SK-N-SH treated with all-trans-retinoic acid at 6 μM for 48 hours (cell line): ENCODE measurements around the gene OLR1.

Source experiments
- ATAC-seq: fragments of 200-7000 bp; cut with Tn5 transposase; 3 replicates; pipeline ENCODE4 v1.9.1; 2020; ENCODE audit warnings: mild to moderate bottlenecking, moderate library complexity
- ARNTL ChIP-seq: fragments of 450-650 bp; formaldehyde crosslinking; IDR thresholded peaks from 2 replicates; pipeline ENCODE4 v1.5.0; 2020; ENCODE audit warnings: low read depth, mild to moderate bottlenecking, moderate library complexity, borderline replicate concordance
- BACH2 ChIP-seq: fragments of 250-450 bp; sonication (Bioruptor Pico); IDR thresholded peaks from 2 replicates; pipeline ENCODE4 v1.9.0; 2021; ENCODE audit warnings: mild to moderate bottlenecking, borderline replicate concordance
- CREB5 ChIP-seq: fragments of 250-450 bp; sonication (Bioruptor Pico); IDR thresholded peaks from 2 replicates; pipeline ENCODE4 v1.5.1; 2020; ENCODE audit warnings: low read depth, mild to moderate bottlenecking, moderate library complexity
- CSDC2 ChIP-seq: fragments of 250-450 bp; sonication (Bioruptor Pico); IDR thresholded peaks from 2 replicates; pipeline ENCODE4 v1.5.0; 2020; ENCODE audit warnings: mild to moderate bottlenecking, moderate library complexity
- CSRNP3 ChIP-seq: fragments of 250-450 bp; sonication (Bioruptor Pico); IDR thresholded peaks from 2 replicates; pipeline ENCODE4 v1.5.1; 2021; ENCODE audit warnings: mild to moderate bottlenecking, moderate library complexity
- ESRRG ChIP-seq: fragments of 250-450 bp; sonication (Bioruptor Pico); IDR thresholded peaks from 2 replicates; pipeline ENCODE4 v1.6.1; 2021; ENCODE audit warnings: mild to moderate bottlenecking
- GLIS3 ChIP-seq: fragments of 250-450 bp; sonication (Bioruptor Pico); IDR thresholded peaks from 2 replicates; pipeline ENCODE4 v1.5.0; 2020; ENCODE audit warnings: mild to moderate bottlenecking, moderate library complexity
- OSR1 ChIP-seq: fragments of 250-450 bp; sonication (Bioruptor Pico); IDR thresholded peaks from 2 replicates; pipeline ENCODE4 v1.8.0; 2022; ENCODE audit warnings: moderate library complexity, mild to moderate bottlenecking, inconsistent platforms
- PATZ1 ChIP-seq: fragments of 250-450 bp; sonication (Bioruptor Pico); IDR thresholded peaks from 2 replicates; pipeline ENCODE4 v1.8.0; 2020; ENCODE audit warnings: mild to moderate bottlenecking, moderate library complexity, borderline replicate concordance
- POU6F1 ChIP-seq: fragments of 250-450 bp; sonication (Bioruptor Pico); IDR thresholded peaks from 2 replicates; pipeline ENCODE4 v1.8.0; 2021; ENCODE audit warnings: low read depth, mild to moderate bottlenecking, moderate library complexity, borderline replicate concordance
- PPARA ChIP-seq: fragments of 250-450 bp; sonication (Bioruptor Pico); IDR thresholded peaks from 2 replicates; pipeline ENCODE4 v1.5.0; 2020; ENCODE audit warnings: mild to moderate bottlenecking, borderline replicate concordance
- RARB ChIP-seq: fragments of 250-450 bp; sonication (Bioruptor Pico); IDR thresholded peaks from 2 replicates; pipeline ENCODE4 v1.8.0; 2021; ENCODE audit warnings: mild to moderate bottlenecking, moderate library complexity
- SNAI2 ChIP-seq: fragments of 250-450 bp; sonication (Bioruptor Pico); IDR thresholded peaks from 2 replicates; pipeline ENCODE4 v1.5.0; 2020; ENCODE audit warnings: mild to moderate bottlenecking, moderate library complexity
- TCF4 ChIP-seq: fragments of 250-450 bp; sonication (Bioruptor Pico); IDR thresholded peaks from 2 replicates; pipeline ENCODE4 v1.8.0; 2021; ENCODE audit warnings: mild to moderate bottlenecking, moderate library complexity, borderline replicate concordance
- TOX ChIP-seq: fragments of 250-450 bp; sonication (Bioruptor Pico); IDR thresholded peaks from 2 replicates; pipeline ENCODE4 v1.8.0; 2021; ENCODE audit warnings: mild to moderate bottlenecking, moderate library complexity, borderline replicate concordance
- ZC3H10 ChIP-seq: fragments of 250-450 bp; sonication (Bioruptor Pico); IDR thresholded peaks from 2 replicates; pipeline ENCODE4 v1.5.1; 2021; ENCODE audit warnings: mild to moderate bottlenecking, moderate library complexity
- ZFP3 ChIP-seq: fragments of 250-450 bp; sonication (Bioruptor Pico); IDR thresholded peaks from 2 replicates; pipeline ENCODE4 v1.5.0; 2020; ENCODE audit warnings: mild to moderate bottlenecking, moderate library complexity
- ZFP30 ChIP-seq: fragments of 450-650 bp; formaldehyde crosslinking; IDR thresholded peaks from 2 replicates; pipeline ENCODE4 v1.5.0; 2022; ENCODE audit warnings: mild to moderate bottlenecking, moderate library complexity
- ZNF565 ChIP-seq: fragments of 450-650 bp; formaldehyde crosslinking; conservative IDR thresholded peaks from 2 replicates; pipeline ENCODE4 v1.5.0; 2020; ENCODE audit warnings: low read depth, mild to moderate bottlenecking, moderate library complexity
- ZNF70 ChIP-seq: fragments of 450-650 bp; formaldehyde crosslinking; IDR thresholded peaks from 2 replicates; pipeline ENCODE4 v1.5.0; 2020; ENCODE audit warnings: mild to moderate bottlenecking, moderate library complexity
- ZNF8 ChIP-seq: fragments of 450-650 bp; formaldehyde crosslinking; IDR thresholded peaks from 2 replicates; pipeline ENCODE4 v1.5.0; 2020; ENCODE audit warnings: mild to moderate bottlenecking, moderate library complexity

OLR1 gene

GRCh38 chr12:10131111-10131690, 40.7 kb downstream of the OLR1 start (continued):
- TF ChIP-seq CSRNP3 (CRISPR knock-in tag) (no peak), GLIS3 (no peak), RARB (CRISPR knock-in tag) (no peak), ZC3H10 (CRISPR knock-in tag) (no peak)

GRCh38 chr12:10130042-10130441, 41.9 kb downstream of the OLR1 start, which contains the start of gene CLEC7A:
CLEC7A (minus strand) TSS chr12:10130199; CDS start chr12:10130082, 117 bp downstream.
- TF ChIP-seq CREB5 (CRISPR knock-in tag) (no peak), TCF4 (CRISPR knock-in tag) (no peak), PPARA (CRISPR knock-in tag) (no peak), BACH2 (no peak), POU6F1 (no peak), PATZ1 (CRISPR knock-in tag) (no peak), ESRRG (no peak), ARNTL (CRISPR knock-in tag) (no peak), CSDC2 (CRISPR knock-in tag) (no peak), OSR1 (CRISPR knock-in tag) (no peak), ZNF70 (CRISPR knock-in tag) (no peak), ZFP30 (CRISPR knock-in tag) (no peak), SNAI2 (CRISPR knock-in tag) (no peak), ZNF565 (no peak)
- TF ChIP-seq, all 23 proteins: peak for 0
- no peak for ATAC-seq

GRCh38 chr12:10128687-10129086, 43.2 kb downstream of the OLR1 start:
- TF ChIP-seq ZNF70 (CRISPR knock-in tag) = no peak
- TF ChIP-seq ZC3H10 (CRISPR knock-in tag) = no peak
- no peak for TF ChIP-seq CSDC2 (CRISPR knock-in tag)
- no peak for TF ChIP-seq CSRNP3 (CRISPR knock-in tag)
- no peak for TF ChIP-seq TOX (CRISPR knock-in tag)
- TF ChIP-seq ZNF8 (CRISPR knock-in tag) = no peak
- TF ChIP-seq RARB (CRISPR knock-in tag) = no peak
- no peak for TF ChIP-seq BACH2
- TF ChIP-seq ZNF565 = no peak
- no peak for TF ChIP-seq OSR1 (CRISPR knock-in tag)
- TF ChIP-seq ZFP3 = no peak
- no peak for TF ChIP-seq ZFP30 (CRISPR knock-in tag)
- ATAC-seq = no peak

GRCh38 chr12:10126413-10126812, 45.5 kb downstream of the OLR1 start:
- no peak for ATAC-seq
- TF ChIP-seq PATZ1 (CRISPR knock-in tag) = no peak
- TF ChIP-seq POU6F1 = no peak
- TF ChIP-seq ARNTL (CRISPR knock-in tag) = no peak
- TF ChIP-seq CSRNP3 (CRISPR knock-in tag) = no peak
- no peak for TF ChIP-seq ZNF70 (CRISPR knock-in tag)
- TF ChIP-seq CREB5 (CRISPR knock-in tag) = no peak
- TF ChIP-seq TOX (CRISPR knock-in tag) = no peak
- no peak for TF ChIP-seq TCF4 (CRISPR knock-in tag)
